Body of pancreas (tissue), 4 donors: ENCODE results near the gene PDE10A.

ENCODE experiments used
- POLR2A ChIP-seq, 3 donors: fragments of 450-650 bp; IDR thresholded peaks; one replicate each; pipeline ENCODE4 v1.6.1; 2016; ENCODE audit warnings: antibody characterized with exemption in 3 of 3, mild to moderate bottlenecking in 2 of 3
- TF ChIP-seq, protein P1 (sequence below), 7 experiments: fragments of 450-650 bp in 4 of 7; fragments of 200-600 bp in 3 of 7; sonication (generic) in 3 of 7; IDR thresholded peaks; one replicate each; pipeline ENCODE4 v1.5.1; 2016 to 2019; ENCODE audit warnings: antibody characterized with exemption in 7 of 7

DNA sequence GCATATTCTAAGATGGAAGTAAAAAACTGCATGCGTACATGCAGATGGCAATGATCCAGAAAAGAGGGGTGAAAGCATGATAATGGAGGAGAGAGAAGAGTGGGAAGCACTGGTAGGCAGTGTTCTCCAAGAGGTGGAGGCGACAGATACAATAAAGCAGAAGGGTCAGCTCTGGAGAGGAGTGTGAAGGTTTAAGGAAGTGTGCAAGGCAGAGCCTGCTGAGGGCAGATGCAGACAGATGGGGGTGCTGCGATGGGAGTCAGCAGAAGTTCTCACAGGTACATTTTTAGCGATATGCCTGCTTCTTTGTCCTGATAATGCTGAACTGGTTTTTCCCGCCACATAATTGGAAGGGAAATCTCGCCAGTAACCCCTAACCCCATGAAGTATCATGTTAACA, 272.6 kb downstream of the PDE10A start:
- TF ChIP-seq, protein P1, sequence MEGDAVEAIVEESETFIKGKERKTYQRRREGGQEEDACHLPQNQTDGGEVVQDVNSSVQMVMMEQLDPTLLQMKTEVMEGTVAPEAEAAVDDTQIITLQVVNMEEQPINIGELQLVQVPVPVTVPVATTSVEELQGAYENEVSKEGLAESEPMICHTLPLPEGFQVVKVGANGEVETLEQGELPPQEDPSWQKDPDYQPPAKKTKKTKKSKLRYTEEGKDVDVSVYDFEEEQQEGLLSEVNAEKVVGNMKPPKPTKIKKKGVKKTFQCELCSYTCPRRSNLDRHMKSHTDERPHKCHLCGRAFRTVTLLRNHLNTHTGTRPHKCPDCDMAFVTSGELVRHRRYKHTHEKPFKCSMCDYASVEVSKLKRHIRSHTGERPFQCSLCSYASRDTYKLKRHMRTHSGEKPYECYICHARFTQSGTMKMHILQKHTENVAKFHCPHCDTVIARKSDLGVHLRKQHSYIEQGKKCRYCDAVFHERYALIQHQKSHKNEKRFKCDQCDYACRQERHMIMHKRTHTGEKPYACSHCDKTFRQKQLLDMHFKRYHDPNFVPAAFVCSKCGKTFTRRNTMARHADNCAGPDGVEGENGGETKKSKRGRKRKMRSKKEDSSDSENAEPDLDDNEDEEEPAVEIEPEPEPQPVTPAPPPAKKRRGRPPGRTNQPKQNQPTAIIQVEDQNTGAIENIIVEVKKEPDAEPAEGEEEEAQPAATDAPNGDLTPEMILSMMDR (IDR thresholded peaks at IDR 0.05), result no peak
- TF ChIP-seq POLR2A (IDR thresholded peaks at IDR 0.05), result no peak
